HepG2 (cell line): ENCODE measurements around the gene PIEZO2. TPM values are rescaled to one million over a fixed set of nuclear protein-coding genes. Genes with fewer than 3 reads are reported as not detected.
A peak's percentile ranks its signal among the peaks of the same experiment; 100 is the strongest.

Source experiments
- BRD4 ChIP-seq: sonication (generic); formaldehyde crosslinking; IDR thresholded peaks from 2 replicates; pipeline ENCODE4 v1.4.0; 2020; ENCODE audit warnings: missing genetic modification reagents
- CHD2 ChIP-seq: IDR thresholded peaks from 2 replicates; pipeline ENCODE4 v1.6.1; 2011; ENCODE audit warnings: low read depth, low read length, improper control_type of control experiment
- EED ChIP-seq: sonication (generic); formaldehyde crosslinking; IDR thresholded peaks from 2 replicates; pipeline ENCODE4 v1.5.0; 2020; ENCODE audit warnings: mild to moderate bottlenecking, missing genetic modification reagents
- FOXO1 ChIP-seq: sonication (generic); formaldehyde crosslinking; IDR thresholded peaks from 2 replicates; pipeline ENCODE4 v1.4.0; 2020; ENCODE audit warnings: missing genetic modification reagents
- GLI4 ChIP-seq: sonication (generic); formaldehyde crosslinking; IDR thresholded peaks from 2 replicates; pipeline ENCODE4 v1.5.1; 2020; ENCODE audit warnings: missing genetic modification reagents, mild to moderate bottlenecking, moderate library complexity, borderline replicate concordance
- HNRNPK ChIP-seq: fragments of 200-400 bp; formaldehyde crosslinking; IDR thresholded peaks from 2 replicates; pipeline ENCODE4 v1.6.1; 2018; ENCODE audit warnings: low read length, low read depth, moderate library complexity, mild to moderate bottlenecking; ENCODE audit not compliant: poor library complexity, severe bottlenecking
- KLF15 ChIP-seq: sonication (generic); formaldehyde crosslinking; IDR thresholded peaks from 2 replicates; pipeline ENCODE4 v1.8.1; 2023; ENCODE audit warnings: borderline replicate concordance, mild to moderate bottlenecking, inconsistent platforms, missing genetic modification reagents, mixed read lengths
- MAF1 ChIP-seq: sonication (generic); formaldehyde crosslinking; IDR thresholded peaks from 2 replicates; pipeline ENCODE4 v1.5.0; 2020; ENCODE audit warnings: missing genetic modification reagents, borderline replicate concordance
- MAFG ChIP-seq: sonication (generic); formaldehyde crosslinking; IDR thresholded peaks from 2 replicates; pipeline ENCODE4 v1.5.1; 2020; ENCODE audit warnings: mild to moderate bottlenecking, missing genetic modification reagents
- NR1H2 ChIP-seq: sonication (generic); formaldehyde crosslinking; IDR thresholded peaks from 2 replicates; pipeline ENCODE4 v1.8.1; 2022; ENCODE audit warnings: low read depth, missing genetic modification reagents, borderline replicate concordance
- NR2C2 ChIP-seq: sonication (generic); formaldehyde crosslinking; IDR thresholded peaks from 2 replicates; pipeline ENCODE4 v1.4.0; 2020; ENCODE audit warnings: missing genetic modification reagents, mild to moderate bottlenecking, moderate library complexity, borderline replicate concordance
- RCOR2 ChIP-seq: IDR thresholded peaks from 2 replicates; pipeline ENCODE4 v1.6.1; 2016; ENCODE audit warnings: missing biosample characterization, missing genetic modification reagents
- SNAPC2 ChIP-seq: sonication (generic); formaldehyde crosslinking; IDR thresholded peaks from 2 replicates; pipeline ENCODE4 v1.8.1; 2022; ENCODE audit warnings: mild to moderate bottlenecking, missing genetic modification reagents
- SP1 ChIP-seq, 2 experiments: fragments of 450-650 bp in 1 of 2; sonication (generic) in 1 of 2; formaldehyde crosslinking in 1 of 2; IDR thresholded peaks; 2 replicates each; pipeline versions ENCODE4 v1.4.0 to v1.6.1; 2016 to 2020; ENCODE audit warnings: missing genetic modification reagents in 1 of 2
- STAG1 ChIP-seq: sonication (generic); formaldehyde crosslinking; IDR thresholded peaks from 2 replicates; pipeline ENCODE4 v1.4.0; 2020; ENCODE audit warnings: missing genetic modification reagents
- TCF7L2 ChIP-seq: IDR thresholded peaks from 2 replicates; pipeline ENCODE4 v1.6.1; 2011; ENCODE audit warnings: mild to moderate bottlenecking, low read depth, low read length, moderate library complexity
- ZBTB38 ChIP-seq: sonication (generic); formaldehyde crosslinking; IDR thresholded peaks from 2 replicates; pipeline ENCODE4 v1.5.1; 2020; ENCODE audit warnings: mild to moderate bottlenecking, missing genetic modification reagents
- ZKSCAN1 ChIP-seq: fragments of 150-350 bp; IDR thresholded peaks from 2 replicates; pipeline ENCODE4 v1.6.1; 2014; ENCODE audit warnings: low read length
- ZNF17 ChIP-seq: sonication (generic); formaldehyde crosslinking; IDR thresholded peaks from 2 replicates; pipeline ENCODE4 v1.5.0; 2020; ENCODE audit warnings: mild to moderate bottlenecking, missing genetic modification reagents
- ZNF350 ChIP-seq: sonication (generic); formaldehyde crosslinking; IDR thresholded peaks from 2 replicates; pipeline ENCODE4 v1.4.0; 2020; ENCODE audit warnings: mild to moderate bottlenecking, low read depth, missing genetic modification reagents, borderline replicate concordance
- ZNF446 ChIP-seq: sonication (generic); formaldehyde crosslinking; IDR thresholded peaks from 2 replicates; pipeline ENCODE4 v1.5.0; 2020; ENCODE audit warnings: mild to moderate bottlenecking, missing genetic modification reagents
- ZNF546 ChIP-seq: sonication (generic); formaldehyde crosslinking; conservative IDR thresholded peaks from 2 replicates; pipeline ENCODE4 v1.8.1; 2023; ENCODE audit warnings: mild to moderate bottlenecking, missing genetic modification reagents
- ZNF570 ChIP-seq: sonication (generic); formaldehyde crosslinking; IDR thresholded peaks from 2 replicates; pipeline ENCODE4 v1.4.0; 2020; ENCODE audit warnings: mild to moderate bottlenecking, missing genetic modification reagents, borderline replicate concordance
- ZNF629 ChIP-seq: sonication (generic); formaldehyde crosslinking; conservative IDR thresholded peaks from 2 replicates; pipeline ENCODE4 v1.5.0; 2020; ENCODE audit warnings: missing genetic modification reagents
- ZNF703 ChIP-seq: sonication (generic); formaldehyde crosslinking; IDR thresholded peaks from 2 replicates; pipeline ENCODE4 v1.5.1; 2020; ENCODE audit warnings: missing genetic modification reagents, mild to moderate bottlenecking, moderate library complexity, borderline replicate concordance
- ZNF850 ChIP-seq: sonication (generic); formaldehyde crosslinking; conservative IDR thresholded peaks from 2 replicates; pipeline ENCODE4 v1.9.0; 2021; ENCODE audit warnings: mild to moderate bottlenecking, missing genetic modification reagents
- polyA plus RNA-seq, 8 experiments: library from polyadenylated mRNA; depleted of rRNA in 3 of 8; stranded (reverse) in 7 of 8; unstranded in 1 of 8; fragments of >200 nt; fragmentation: Illumina TruSeq in 4 of 8; extraction: Trizol in 4 of 8; gene quantifications; 2 replicates each; pipeline versions ENCODE4 v1.2.1 to v1.2.3, GENCODE V29; 2011 to 2016; ENCODE audit warnings: low read depth in 4 of 8, missing spikeins in 1 of 8, mixed read lengths in 1 of 8; ENCODE audit not compliant: insufficient read depth in 1 of 8
- total RNA-seq, 5 experiments: library from RNA; depleted of rRNA; stranded (reverse); fragments of >200 nt; fragmentation: Illumina TruSeq; extraction: Trizol; gene quantifications; 2 replicates each; pipeline ENCODE4 v1.2.3, GENCODE V29; 2016; ENCODE audit warnings: low read depth in 1 of 5
- TF ChIP-seq, protein P1 (sequence below): IDR thresholded peaks from 2 replicates; pipeline ENCODE4 v1.6.1; 2016
- TF ChIP-seq, protein P2 (sequence below): sonication (generic); formaldehyde crosslinking; IDR thresholded peaks from 2 replicates; pipeline ENCODE4 v1.4.0; 2020; ENCODE audit warnings: missing genetic modification reagents, mild to moderate bottlenecking, borderline replicate concordance
- TF ChIP-seq, protein P3 (sequence below): sonication (generic); formaldehyde crosslinking; IDR thresholded peaks from 2 replicates; pipeline ENCODE4 v1.4.0; 2020; ENCODE audit warnings: missing genetic modification reagents, mild to moderate bottlenecking, borderline replicate concordance

Gene PIEZO2
- total and polyA plus RNA-seq, 2 of the 13 experiments (the other 11 are each of a cell fraction or from before 2014, with no cell fraction given) = 15.2 to 27.2 TPM

DNA sequence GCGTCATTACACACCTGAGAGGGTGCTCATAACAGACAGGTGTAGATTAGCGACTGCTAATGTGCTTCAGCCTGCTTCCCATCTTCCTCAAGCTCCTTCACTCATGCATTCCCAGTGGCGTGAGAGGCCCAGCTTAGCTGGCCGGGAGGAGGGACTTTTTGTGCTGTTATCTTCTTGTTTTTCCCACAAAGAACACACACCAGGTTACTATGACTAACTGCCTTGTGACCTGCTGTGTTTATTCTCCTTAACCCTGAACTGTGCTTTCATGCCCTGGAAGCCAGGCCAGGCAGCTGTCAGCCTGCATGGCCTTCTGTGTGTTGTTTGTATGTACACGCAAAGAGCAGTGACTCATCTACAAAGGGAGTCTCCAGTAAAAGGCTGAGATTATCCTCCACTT lies 143.8 kb downstream of the PIEZO2 start (continued):
- TF ChIP-seq, protein P1, sequence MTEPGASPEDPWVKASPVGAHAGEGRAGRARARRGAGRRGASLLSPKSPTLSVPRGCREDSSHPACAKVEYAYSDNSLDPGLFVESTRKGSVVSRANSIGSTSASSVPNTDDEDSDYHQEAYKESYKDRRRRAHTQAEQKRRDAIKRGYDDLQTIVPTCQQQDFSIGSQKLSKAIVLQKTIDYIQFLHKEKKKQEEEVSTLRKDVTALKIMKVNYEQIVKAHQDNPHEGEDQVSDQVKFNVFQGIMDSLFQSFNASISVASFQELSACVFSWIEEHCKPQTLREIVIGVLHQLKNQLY (CRISPR knock-in tag) = peak; percentile 95
- TF ChIP-seq BRD4 (CRISPR knock-in tag) (no peak), ZNF546 (no peak), HNRNPK (no peak), ZNF850 (no peak), TCF7L2 (no peak), CHD2 (no peak), ZKSCAN1 (no peak), NR2C2 (CRISPR knock-in tag) (peak; percentile 63; the same call in 1 of the 2 replicates), EED (CRISPR knock-in tag) (no peak), ZNF446 (no peak), FOXO1 (CRISPR knock-in tag) (peak; percentile 100), ZNF570 (no peak), ZNF17 (CRISPR knock-in tag) (no peak), ZNF350 (peak; percentile 95), KLF15 (CRISPR knock-in tag) (no peak), GLI4 (CRISPR knock-in tag) (no peak), STAG1 (CRISPR knock-in tag) (peak; percentile 19), NR1H2 (CRISPR knock-in tag) (no peak), MAF1 (CRISPR knock-in tag) (no peak), SP1 (IDR thresholded peaks at IDR 0.05) (no peak), SP1 (CRISPR knock-in tag; IDR thresholded peaks at IDR 0.05) (no peak), ZBTB38 (no peak), ZNF629 (CRISPR knock-in tag) (no peak), MAFG (no peak), SNAPC2 (CRISPR knock-in tag) (no peak), RCOR2 (CRISPR knock-in tag) (peak; percentile 92), ZNF703 (no peak)
- TF ChIP-seq, protein P2, sequence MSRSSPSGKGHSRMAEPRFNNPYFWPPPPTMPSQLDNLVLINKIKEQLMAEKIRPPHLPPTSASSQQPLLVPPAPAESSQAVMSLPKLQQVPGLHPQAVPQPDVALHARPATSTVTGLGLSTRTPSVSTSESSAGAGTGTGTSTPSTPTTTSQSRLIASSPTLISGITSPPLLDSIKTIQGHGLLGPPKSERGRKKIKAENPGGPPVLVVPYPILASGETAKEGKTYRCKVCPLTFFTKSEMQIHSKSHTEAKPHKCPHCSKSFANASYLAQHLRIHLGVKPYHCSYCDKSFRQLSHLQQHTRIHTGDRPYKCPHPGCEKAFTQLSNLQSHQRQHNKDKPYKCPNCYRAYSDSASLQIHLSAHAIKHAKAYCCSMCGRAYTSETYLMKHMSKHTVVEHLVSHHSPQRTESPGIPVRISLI (CRISPR knock-in tag) = no peak; the same call in 1 of the 2 replicates
- TF ChIP-seq, protein P3, sequence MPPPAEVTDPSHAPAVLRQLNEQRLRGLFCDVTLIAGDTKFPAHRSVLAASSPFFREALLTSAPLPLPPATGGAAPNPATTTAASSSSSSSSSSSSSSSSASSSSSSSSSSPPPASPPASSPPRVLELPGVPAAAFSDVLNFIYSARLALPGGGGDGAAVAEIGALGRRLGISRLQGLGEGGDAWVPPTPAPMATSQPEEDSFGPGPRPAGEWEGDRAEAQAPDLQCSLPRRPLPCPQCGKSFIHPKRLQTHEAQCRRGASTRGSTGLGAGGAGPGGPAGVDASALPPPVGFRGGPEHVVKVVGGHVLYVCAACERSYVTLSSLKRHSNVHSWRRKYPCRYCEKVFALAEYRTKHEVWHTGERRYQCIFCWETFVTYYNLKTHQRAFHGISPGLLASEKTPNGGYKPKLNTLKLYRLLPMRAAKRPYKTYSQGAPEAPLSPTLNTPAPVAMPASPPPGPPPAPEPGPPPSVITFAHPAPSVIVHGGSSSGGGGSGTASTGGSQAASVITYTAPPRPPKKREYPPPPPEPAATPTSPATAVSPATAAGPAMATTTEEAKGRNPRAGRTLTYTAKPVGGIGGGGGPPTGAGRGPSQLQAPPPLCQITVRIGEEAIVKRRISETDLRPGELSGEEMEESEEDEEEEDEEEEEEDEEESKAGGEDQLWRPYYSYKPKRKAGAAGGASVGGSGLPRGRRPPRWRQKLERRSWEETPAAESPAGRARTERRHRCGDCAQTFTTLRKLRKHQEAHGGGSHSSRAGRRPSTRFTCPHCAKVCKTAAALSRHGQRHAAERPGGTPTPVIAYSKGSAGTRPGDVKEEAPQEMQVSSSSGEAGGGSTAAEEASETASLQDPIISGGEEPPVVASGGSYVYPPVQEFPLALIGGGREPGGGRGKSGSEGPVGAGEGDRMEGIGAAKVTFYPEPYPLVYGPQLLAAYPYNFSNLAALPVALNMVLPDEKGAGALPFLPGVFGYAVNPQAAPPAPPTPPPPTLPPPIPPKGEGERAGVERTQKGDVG (CRISPR knock-in tag) = peak; percentile 90
